DMS153 treated with DMSO at 0.1 percent for 48 hours (cell line): ENCODE data around the gene ST6GALNAC4.

Source experiments
- DNase-seq: peaks from one replicate; lab custom pipeline; 2025; ENCODE audit not compliant: unreplicated experiment; lab: John Stamatoyannopoulos, UW

Gene ST6GALNAC4

DNA sequence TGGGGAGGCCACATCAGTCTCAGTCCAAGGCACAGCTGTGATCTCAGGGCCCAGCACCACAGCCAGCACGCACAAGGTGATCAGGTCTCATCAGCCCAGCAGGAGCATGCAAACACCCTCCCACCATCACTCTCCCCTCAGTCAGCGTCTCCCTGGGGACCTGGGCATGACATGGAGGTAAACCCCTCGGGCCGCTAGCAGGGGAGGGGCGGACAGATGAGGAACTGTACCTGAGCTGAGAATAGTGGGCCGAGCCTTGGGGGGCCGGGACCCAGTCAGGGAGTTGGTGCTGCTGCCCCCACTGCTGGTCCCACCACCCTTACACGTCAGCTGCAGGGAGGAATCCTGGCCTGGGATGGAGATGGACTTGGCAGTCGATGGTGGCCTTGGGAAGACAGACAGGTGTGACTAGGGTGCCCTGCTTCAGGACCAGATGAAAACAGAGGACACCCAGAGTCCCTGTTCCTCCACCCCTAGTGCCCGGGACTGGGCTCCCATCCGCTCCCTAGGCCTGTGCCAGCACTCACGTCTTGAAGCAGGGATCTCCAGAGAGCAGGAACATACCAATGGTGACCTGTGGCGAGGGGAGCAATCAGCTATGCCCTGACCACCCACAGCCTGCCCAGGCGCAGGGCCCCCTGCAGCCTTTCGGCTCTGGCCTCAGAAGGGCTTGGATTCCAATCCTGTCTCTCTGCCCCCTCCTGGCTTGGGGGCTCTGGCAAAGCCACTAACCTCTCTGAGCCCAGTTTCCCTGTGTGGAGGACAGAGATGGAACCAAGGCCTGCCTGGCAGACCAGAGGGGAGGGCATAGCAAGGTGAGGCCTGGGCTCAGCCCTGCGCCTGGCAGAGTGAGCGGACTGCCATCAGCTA lies 31.2 kb upstream of the ST6GALNAC4 start:
- DNase-seq, result no peak

- DNase-seq, result no peak
Measured at GRCh38 chr9:127946728-127947127, 29.9 kb upstream of the ST6GALNAC4 start.

DNA sequence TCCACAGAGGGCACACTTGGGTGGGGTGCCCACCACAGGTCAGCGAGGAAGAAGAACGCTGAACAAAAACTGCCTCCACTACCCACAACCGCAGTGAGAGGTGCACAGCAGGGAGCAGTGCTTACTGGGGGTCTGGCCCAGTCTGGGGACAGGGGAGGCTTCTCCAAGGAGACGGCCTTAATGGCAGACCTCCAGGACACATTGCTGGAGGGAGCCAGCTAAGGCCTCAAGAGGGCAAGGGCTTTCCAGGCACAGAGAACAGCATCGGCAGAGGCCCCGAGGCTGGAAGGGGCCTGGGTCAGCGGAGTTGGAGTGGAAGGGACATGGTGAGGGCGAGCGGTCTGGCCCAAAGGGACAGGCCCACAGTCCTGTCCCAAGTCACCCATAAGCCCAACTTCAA lies 29.1 kb upstream of the ST6GALNAC4 start:
- DNase-seq, result no peak

DNA sequence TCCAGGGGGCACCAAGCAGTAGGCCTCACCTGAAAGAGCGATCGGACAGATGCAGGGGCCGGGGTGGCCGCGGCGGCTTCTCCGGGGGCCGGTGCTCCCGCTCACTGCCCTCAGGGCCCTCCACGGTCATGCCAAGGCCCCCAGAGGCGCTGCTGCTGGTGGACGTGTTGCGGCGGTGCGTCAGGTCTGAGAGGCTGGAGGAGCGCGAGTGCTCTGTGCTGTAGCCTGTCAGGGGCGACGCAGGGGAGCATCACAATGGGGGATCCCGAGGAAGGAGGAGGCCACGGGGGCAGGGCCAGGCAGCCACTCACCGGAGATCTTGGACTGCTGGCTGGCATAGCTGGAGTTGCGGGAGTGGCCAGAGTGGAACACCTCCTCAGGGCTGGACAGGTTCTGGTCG lies 28.5 kb upstream of the ST6GALNAC4 start:
- DNase-seq, result no peak

GRCh38 chr9:127944586-127945218 lies 27.9 kb upstream of the ST6GALNAC4 start:
- DNase-seq, result no peak

DNA sequence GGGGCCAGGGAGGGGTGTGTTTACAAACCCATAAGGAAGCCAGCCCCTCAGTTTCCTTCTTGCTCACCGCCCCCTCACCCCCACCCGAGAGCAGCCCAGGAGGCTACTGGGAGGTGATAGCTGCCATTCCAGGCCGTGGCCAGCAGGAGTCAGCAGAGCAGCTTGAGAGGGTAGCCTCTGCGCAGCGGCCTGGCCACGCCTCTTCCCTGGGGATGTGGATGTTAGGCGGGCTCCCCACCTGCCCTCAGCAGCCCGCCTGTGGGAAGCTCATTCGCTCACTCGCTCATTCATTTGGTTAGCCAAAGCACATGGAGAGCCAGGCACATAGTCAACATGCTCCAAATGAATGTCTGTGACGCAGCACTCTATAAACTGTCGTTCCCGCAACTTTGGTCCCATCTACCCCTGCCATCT lies 26.9 kb upstream of the ST6GALNAC4 start:
- peak; percentile 22 for DNase-seq

- no peak for DNase-seq
Measured at GRCh38 chr9:127943011-127943662, 26.3 kb upstream of the ST6GALNAC4 start.

DNA sequence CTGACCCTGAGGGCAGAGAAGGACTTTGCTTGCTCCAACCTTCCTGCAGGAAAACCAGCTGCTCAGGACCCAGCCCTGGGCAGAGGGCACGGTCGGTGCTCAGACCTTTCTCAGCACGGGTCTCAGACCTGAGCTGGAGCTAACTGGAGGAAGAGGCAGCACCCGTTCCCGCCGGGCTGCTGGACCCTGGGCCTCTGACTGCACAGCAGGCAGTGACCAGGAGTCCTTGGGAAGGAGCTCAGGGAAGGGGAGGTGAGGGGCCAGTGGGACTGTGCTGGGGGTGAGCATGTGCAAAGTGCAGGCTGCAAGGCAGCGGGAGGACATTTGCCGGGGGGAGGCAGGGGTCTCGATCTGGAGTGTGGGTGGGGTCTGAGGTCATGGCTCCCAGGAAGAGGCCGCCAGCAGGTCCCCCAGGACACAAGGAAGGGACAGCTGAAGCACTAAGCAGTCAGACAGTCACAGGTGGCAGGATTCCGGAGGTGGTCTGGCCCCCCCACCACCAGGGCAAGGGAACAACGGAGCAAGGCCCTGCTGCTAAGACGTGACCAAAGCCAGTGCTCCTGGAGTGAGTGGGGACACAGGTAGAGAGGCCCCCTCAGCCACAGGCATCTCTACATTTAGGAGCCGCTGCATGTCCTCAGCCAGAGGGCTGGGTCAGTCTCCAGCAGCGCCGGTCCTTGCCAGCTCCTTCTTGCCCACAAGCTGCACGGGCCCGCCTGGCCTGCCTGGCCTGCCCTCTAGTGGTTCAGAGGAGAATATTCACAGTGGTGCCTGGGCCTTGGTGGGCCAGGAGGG lies 25.6 kb upstream of the ST6GALNAC4 start:
- DNase-seq, result no peak

GRCh38 chr9:127941961-127942215 lies 25.0 kb upstream of the ST6GALNAC4 start:
- DNase-seq, result no peak

- DNase-seq, result no peak
Measured at GRCh38 chr9:127941062-127941960, 24.5 kb upstream of the ST6GALNAC4 start.

- DNase-seq, result no peak
Measured at GRCh38 chr9:127940593-127940992, 23.8 kb upstream of the ST6GALNAC4 start.

DNA sequence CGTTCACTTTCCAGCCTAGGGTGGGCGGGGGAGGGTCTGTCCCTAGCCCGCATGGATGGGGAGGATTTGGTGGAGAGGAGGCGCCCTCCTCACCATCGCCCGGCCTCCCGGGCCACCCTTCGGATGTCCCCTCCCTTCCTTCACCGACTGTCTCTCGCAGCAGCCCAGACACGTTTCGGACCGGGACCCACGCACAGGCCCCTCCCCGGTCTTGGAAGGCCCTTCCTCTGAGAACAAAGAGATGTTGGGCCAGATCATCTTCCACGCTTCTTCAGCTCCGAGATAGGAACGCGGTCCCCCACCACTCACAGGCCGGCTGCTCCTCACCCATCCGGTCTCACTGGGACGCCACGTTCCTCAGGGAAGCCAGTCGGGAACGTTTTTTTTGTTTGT lies 21.5 kb upstream of the ST6GALNAC4 start:
- no peak for DNase-seq

GRCh38 chr9:127937388-127938297 lies 20.8 kb upstream of the ST6GALNAC4 start, which contains the start of gene DPM2:
Gene DPM2 (minus strand): TSS chr9:127937854. CDS start chr9:127937820, 34 bp downstream.
- DNase-seq, result peak; percentile 74

DNA sequence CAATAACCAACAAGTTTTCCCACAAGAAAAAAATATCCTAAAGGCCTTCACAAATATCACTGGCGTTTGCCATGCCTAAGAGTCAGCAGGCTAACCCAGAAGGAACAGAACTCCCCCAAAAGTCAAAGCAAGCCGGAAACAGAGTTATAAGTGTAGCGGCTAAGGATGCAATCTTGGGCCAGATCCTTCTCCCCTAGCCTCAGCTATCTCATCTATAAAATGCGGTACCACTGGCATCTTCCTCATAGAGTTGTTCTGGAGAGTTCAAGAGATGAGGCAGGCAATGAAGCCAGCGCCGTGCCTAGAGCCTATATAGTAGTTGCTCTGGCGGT lies 20.2 kb upstream of the ST6GALNAC4 start:
- DNase-seq, result no peak

DNA sequence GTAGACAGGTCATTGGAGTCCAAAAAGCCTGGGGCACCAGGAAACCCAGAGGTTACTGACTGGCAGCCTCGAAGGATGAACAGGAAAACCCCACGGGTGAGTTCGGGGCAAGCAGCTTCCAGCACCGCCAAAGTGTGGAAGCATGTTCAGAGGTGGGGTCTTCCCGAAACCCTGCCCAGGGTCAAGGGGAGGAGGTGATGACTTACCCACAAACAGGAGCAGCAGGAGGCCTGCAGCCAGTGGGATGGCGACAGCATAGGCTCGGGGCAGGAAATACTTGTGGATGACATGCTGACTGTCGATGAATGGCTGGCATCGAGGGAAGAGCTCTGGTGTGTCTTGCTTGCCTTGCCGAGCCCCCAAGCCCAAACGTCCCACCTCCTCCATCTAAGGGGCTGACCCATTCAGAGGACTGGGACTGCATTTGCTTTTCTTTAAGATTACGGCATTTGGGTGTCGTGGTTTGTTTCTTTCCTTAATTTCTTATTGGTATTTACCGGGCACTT lies 19.6 kb upstream of the ST6GALNAC4 start:
- DNase-seq, result no peak

DNA sequence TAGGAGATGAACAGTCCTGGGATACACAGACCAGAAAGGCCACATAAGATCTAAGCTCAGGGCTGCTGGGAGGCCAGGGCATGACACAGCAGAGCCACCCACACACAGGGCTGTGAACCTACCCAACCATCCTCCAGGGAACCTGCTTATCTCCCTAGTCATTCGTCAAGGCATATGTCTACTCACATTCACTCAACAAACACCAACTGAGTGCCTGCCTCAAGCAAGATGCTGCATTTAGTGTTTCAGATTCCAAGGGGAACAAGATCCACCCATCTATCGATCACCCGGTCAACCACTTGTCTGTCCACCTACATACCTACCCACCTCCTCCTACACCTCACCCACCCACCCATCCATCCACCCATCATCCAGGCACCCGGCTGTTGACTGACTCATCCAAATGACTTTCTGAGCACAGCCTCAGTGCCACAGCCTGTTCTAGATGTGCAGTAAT lies 19.0 kb upstream of the ST6GALNAC4 start:
- DNase-seq, result no peak

DNA sequence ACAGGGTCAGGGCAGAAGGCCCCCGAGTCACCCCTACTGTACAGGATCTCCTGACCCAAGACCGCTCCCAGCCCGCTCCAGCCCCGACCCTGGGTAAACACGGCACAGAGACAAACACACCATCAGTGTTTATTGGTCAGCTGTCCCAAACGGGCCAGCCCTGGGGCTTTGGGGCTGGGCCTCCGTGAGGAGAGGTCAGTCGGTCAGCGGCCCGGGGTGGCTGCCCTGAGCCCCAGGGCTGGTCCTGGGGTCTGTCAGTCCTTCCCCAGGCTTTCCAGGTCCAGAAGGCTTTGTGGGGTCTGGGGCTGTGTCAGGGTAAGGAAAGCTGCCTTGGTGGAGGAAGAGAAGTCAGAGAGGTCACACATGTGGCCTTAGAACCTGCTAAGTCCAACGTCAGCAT lies 18.1 kb upstream of the ST6GALNAC4 start:
- DNase-seq, result no peak

DNA sequence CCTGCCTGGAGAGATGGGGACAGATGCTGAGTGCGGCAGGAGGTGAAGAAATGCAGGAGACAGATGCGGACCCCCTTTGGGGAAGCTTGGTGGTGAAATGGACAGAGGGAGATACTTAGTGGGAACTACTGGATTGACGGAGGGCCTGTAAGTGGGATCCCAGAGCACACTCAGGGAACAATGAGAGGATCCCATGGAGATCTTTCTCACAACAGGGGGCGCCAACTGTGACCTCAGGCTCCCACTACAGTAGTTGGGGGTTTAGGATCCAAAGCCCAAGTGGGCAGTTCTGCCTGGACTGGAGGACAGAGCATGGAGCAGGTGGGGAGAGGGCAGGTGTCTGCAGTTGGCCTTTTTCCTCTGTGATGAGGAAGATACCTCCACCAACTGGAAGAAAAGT lies 17.4 kb upstream of the ST6GALNAC4 start:
- no peak for DNase-seq
